ENCODE data around the gene TNS3. TPM values are rescaled to one million over a fixed set of nuclear protein-coding genes. Genes with fewer than 3 reads are reported as not detected.

The TNS3 gene
- total and polyA plus RNA-seq, 9 of the 15 experiments (the other 6 are each of a cell fraction or from before 2014, with no cell fraction given) = 0.20 TPM; not detected in 8

DNA sequence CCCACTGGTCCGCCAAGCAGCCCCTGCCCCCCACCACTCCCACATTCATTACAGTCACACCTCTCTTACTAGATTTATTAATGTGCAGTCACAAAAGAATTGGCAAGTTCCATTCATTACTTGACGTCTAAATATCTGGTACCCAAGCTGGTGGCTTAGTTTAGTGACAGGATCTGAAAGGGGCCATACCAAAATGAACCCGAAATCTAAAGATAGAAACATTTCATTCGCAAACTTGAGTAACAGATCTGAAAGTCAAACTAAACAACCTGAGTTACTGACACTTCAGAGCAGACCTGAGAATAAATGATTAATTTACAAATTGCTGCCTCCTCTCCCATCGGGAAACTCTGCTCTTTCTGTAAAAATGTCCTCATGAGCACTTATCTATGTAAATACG is 53.4 kb downstream of the TNS3 start:
- ATAC-seq (no peak), DNase-seq (ENCODE audit: extremely low read depth in 1 of 4, low spot score in 3 of 4) (no peak), FAIRE-seq (no peak)
- Histone ChIP-seq H3K9ac (ENCODE audit: insufficient read depth in 1 of 2, low read depth in 2 of 2, low read length in 2 of 2) (no peak overlapping the region), H3K4me1 (replicated peaks in 1 of 2; ENCODE audit: control insufficient read depth in 2 of 2, insufficient read depth in 2 of 2, low read length in 2 of 2) (no peaks in the 10 kb centered on the region), H4K20me1 (replicated peaks; ENCODE audit: control insufficient read depth, insufficient read depth, low read length) (0 out of 2 replicates have a peak, but pooled peaks cover 3% of the 10 kb centered on the region), H2AFZ (ENCODE audit: low read depth, low read length) (no peak overlapping the region), H3K4me2 (ENCODE audit: insufficient read depth, low read length) (no peak overlapping the region), H3K27me3 (ENCODE audit: control insufficient read depth in 2 of 2, insufficient read depth in 2 of 2, low read length in 2 of 2) (peaks cover 6 to 37% of the 10 kb centered on the region in 2 experiments; a peak in 4 of 5 replicates), H3K36me3 (ENCODE audit: control insufficient read depth, insufficient read depth, low read length) (no peaks in the 10 kb centered on the region), H3K79me2 (ENCODE audit: control insufficient read depth, insufficient read depth, low read length) (no peaks in the 10 kb centered on the region), H3K4me3 (no peak overlapping the region), H3K9me3 (replicated peaks; ENCODE audit: control insufficient read depth, insufficient read depth, low read depth, low read length) (no peaks in the 10 kb centered on the region), H3K9me1 (ENCODE audit: control insufficient read depth, insufficient read depth, low read length) (no peaks in the 10 kb centered on the region), H3K27ac (ENCODE audit: extremely low read depth, low read depth, low read length) (no peak overlapping the region)
- intact Hi-C loops (cut with micrococcal nuclease) (no loop called here), in situ Hi-C loops (cut with MboI) (no loop called here)
- TF ChIP-seq ZNF778 (CRISPR knock-in tag; IDR thresholded peaks at IDR 0.05) (no peak), SREBF2 (CRISPR knock-in tag; IDR thresholded peaks at IDR 0.05) (no peak), KHSRP (IDR thresholded peaks at IDR 0.05) (no peak), JUNB (CRISPR knock-in tag; conservative IDR thresholded peaks at IDR 0.05) (no peak), TCF7 (IDR thresholded peaks at IDR 0.05; ENCODE audit: borderline replicate concordance) (no peak), NFIC (IDR thresholded peaks at IDR 0.05) (no peak), FOXM1 (IDR thresholded peaks at IDR 0.05; ENCODE audit: low read depth) (no peak), FOXM1 (CRISPR knock-in tag; IDR thresholded peaks at IDR 0.05; ENCODE audit: low read depth) (no peak), SAFB2 (IDR thresholded peaks at IDR 0.05; ENCODE audit: borderline replicate concordance, low read depth, low read length, severe bottlenecking) (no peak), EZH2 (IDR thresholded peaks at IDR 0.05; ENCODE audit: borderline replicate concordance, low read depth, low read length) (no peak), OTX1 (CRISPR knock-in tag; IDR thresholded peaks at IDR 0.05) (no peak), SMAD4 (CRISPR knock-in tag; conservative IDR thresholded peaks at IDR 0.05) (no peak), MED1 (CRISPR knock-in tag; IDR thresholded peaks at IDR 0.05; ENCODE audit: borderline replicate concordance) (no peak), PHB (CRISPR knock-in tag; IDR thresholded peaks at IDR 0.05) (no peak)
- TF ChIP-seq, protein P1, sequence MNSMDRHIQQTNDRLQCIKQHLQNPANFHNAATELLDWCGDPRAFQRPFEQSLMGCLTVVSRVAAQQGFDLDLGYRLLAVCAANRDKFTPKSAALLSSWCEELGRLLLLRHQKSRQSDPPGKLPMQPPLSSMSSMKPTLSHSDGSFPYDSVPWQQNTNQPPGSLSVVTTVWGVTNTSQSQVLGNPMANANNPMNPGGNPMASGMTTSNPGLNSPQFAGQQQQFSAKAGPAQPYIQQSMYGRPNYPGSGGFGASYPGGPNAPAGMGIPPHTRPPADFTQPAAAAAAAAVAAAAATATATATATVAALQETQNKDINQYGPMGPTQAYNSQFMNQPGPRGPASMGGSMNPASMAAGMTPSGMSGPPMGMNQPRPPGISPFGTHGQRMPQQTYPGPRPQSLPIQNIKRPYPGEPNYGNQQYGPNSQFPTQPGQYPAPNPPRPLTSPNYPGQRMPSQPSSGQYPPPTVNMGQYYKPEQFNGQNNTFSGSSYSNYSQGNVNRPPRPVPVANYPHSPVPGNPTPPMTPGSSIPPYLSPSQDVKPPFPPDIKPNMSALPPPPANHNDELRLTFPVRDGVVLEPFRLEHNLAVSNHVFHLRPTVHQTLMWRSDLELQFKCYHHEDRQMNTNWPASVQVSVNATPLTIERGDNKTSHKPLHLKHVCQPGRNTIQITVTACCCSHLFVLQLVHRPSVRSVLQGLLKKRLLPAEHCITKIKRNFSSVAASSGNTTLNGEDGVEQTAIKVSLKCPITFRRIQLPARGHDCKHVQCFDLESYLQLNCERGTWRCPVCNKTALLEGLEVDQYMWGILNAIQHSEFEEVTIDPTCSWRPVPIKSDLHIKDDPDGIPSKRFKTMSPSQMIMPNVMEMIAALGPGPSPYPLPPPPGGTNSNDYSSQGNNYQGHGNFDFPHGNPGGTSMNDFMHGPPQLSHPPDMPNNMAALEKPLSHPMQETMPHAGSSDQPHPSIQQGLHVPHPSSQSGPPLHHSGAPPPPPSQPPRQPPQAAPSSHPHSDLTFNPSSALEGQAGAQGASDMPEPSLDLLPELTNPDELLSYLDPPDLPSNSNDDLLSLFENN (IDR thresholded peaks at IDR 0.05; ENCODE audit: low read depth in 2 of 2, low read length in 2 of 2) = no peak
- TF ChIP-seq, protein P2, sequence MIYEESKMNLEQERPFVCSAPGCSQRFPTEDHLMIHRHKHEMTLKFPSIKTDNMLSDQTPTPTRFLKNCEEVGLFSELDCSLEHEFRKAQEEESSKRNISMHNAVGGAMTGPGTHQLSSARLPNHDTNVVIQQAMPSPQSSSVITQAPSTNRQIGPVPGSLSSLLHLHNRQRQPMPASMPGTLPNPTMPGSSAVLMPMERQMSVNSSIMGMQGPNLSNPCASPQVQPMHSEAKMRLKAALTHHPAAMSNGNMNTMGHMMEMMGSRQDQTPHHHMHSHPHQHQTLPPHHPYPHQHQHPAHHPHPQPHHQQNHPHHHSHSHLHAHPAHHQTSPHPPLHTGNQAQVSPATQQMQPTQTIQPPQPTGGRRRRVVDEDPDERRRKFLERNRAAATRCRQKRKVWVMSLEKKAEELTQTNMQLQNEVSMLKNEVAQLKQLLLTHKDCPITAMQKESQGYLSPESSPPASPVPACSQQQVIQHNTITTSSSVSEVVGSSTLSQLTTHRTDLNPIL (CRISPR knock-in tag; IDR thresholded peaks at IDR 0.05) = no peak
- ChIA-PET POLR2A (no interaction called here), CTCF (ENCODE audit: low intra/inter-chr PET ratio) (no interaction called here)
- no TSS peak for BruUV-seq (replicated peaks)
- under 1% methylated on average over 6 of the region's 6 CpGs for WGBS (ENCODE audit: insufficient coverage, low coverage, missing lambda C conversion rate)
